ENCODE results near the gene SPRYD3. TPM values are rescaled to one million over a fixed set of nuclear protein-coding genes. Genes with fewer than 3 reads are reported as not detected.
A peak's percentile ranks its signal among the peaks of the same experiment; 100 is the strongest.
"Not testable (repeated sequence)": the region's sequence is repeated elsewhere in the genome, so short reads cannot be mapped to it uniquely, and the experiment has no call there.

Gene SPRYD3
- total RNA-seq, 2 donors from 2014 or later = 25.4 to 28.8 TPM

DNA sequence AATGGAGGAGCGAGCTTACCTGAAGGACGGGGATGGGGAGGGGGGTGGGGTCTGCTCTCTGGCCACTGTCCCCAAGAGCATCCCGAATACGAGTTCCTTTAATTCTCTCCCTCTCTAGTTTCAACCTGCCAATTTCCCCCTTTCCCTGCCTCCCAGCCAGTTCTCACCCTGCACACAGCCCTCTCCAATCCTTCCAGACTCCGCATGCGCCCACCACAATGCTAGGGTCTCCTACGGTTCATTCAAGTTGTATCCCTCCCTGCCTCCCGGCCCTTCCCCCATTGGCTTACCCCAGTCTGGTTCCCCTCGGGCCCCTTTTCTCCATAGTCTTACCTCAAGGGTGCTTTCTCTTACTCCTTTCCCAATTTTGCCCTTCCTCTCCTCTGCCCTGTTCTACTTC is 17.6 kb upstream of the SPRYD3 start:
- Mint-ChIP-seq H3K4me1 (peaks cover 25% of the 10 kb centered on the region), H3K27me3 (peaks cover 4% of the 10 kb centered on the region), H3K9me3 (no peaks in the 10 kb centered on the region), H3K27ac (peak overlapping the region; percentile 37), H3K36me3 (ENCODE audit: low read depth) (no peaks in the 10 kb centered on the region), H3K4me3 (peak overlapping the region; percentile 83)
- no peak for ATAC-seq (replicated peaks)

DNA sequence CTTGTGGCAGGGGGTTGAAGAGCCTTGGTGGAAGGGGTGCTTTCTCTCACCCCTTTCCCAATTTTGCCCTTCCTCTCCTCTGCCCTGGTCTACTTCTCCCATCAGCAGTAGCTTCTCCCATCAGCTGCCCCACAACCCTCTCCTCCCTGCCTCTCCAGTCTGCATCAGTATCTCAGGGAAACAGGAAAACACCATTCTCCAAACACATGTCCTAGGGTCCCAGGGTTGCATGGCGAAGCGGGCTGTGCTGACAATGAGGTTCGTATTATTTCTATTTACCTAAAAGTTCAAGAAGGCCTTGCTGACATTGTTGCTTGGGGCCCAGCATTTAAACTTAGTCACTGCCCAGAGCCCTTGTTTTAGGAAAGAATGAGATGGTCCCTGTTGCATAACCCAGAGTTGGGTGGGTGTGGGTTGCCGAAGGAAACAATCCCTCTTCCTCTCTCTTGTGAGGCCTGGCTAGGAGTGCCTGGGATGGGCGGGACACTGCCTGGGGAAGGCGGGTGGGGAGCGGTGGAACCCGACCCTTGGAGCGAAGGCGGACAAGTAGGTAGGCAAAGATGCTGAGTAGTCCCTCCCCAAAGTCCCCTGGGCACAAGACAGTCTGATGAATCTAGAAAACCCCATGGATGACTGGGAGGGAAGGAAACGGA is 17.0 kb upstream of the SPRYD3 start:
- H3K27ac Mint-ChIP-seq = no peak overlapping the region

DNA sequence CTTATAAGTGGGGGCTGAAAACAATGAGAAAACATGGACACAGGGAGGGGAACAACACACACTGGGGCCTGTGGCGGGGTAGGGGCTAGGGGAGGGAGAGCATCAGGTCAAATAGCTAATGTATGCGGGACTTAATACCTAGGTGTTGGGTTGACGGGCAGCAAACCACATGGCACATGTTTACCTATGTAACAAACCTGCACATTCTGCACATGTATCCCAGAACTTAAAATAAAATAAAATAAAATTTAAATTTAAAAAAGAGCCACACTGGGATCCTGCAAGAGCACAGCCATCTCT is 16.4 kb upstream of the SPRYD3 start:
- not testable (repeated sequence) for H3K27ac Mint-ChIP-seq; ATAC-seq (replicated peaks); H3K36me3 Mint-ChIP-seq (ENCODE audit: low read depth); H3K4me3 Mint-ChIP-seq; H3K9me3 Mint-ChIP-seq; H3K27me3 Mint-ChIP-seq
- H3K4me1 Mint-ChIP-seq = peaks cover 25% of the 10 kb centered on the region

More for the DNA sequence above, 17.0 kb upstream of the SPRYD3 start:
- Mint-ChIP-seq H3K4me1 (peaks cover 25% of the 10 kb centered on the region), H3K9me3 (no peaks in the 10 kb centered on the region), H3K36me3 (ENCODE audit: low read depth) (no peaks in the 10 kb centered on the region), H3K27me3 (peaks cover 4% of the 10 kb centered on the region), H3K4me3 (peak overlapping the region; percentile 83)
- no peak for ATAC-seq (replicated peaks)

DNA sequence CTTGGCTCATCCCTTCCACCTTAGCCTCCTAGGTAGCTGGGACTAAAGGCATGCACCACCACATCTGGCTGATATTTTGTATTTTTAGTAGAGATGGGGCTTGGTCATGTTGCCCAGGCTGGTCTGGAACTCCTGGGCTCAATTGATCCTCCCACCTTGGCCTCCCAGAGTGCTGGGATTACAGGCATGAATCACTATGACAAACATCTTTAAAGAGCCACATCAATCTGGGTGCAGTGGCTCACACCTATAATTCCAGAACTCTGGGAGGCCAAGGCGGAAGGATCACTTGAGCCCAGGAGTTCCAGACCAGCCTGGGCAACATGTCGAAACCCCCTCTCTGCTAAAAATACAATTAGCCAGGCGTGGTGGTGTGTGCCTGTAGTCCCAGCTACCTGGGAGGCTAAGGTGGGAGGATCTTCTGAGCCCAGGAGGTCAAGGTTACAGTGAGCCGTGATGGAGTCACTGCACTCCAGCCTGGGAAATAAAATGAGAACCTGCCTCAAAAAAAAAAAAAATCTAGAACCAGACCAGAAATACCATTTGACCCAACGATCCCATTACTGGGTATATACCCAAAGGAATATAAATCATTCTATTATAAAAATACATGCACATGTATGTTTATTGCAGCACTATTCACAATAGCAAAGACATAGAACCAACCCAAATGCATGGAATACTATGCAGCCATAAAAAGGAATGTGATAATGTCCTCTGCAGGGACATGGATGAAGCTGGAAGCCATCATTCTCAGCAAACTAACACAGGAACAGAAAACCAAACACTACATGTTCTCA is 15.8 kb upstream of the SPRYD3 start:
- not testable (repeated sequence) for H3K36me3 Mint-ChIP-seq (ENCODE audit: low read depth); H3K4me3 Mint-ChIP-seq; ATAC-seq (replicated peaks); H3K27me3 Mint-ChIP-seq; H3K27ac Mint-ChIP-seq; H3K9me3 Mint-ChIP-seq
- peaks cover 25% of the 10 kb centered on the region for H3K4me1 Mint-ChIP-seq

DNA sequence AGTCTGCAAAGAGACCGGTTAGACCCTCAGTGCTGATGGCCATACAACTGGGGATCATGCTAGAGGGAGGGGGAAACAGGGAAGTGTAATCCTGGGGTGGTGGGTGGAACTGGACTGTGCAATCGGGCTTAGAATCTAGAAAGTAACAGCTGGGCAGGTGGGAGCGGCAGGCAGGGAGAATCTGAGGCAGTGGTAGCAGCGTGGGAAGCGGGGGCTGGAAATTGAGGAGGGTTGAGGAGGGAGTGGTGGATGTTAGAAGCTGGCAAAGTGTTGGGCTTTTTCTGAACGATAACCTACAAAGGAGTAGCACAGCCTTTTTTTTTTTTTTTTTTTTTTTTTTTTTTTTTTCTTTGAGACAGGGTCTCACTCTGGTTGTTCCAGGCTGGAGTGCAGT is 15.2 kb upstream of the SPRYD3 start:
- H3K36me3 Mint-ChIP-seq (ENCODE audit: low read depth) = no peaks in the 10 kb centered on the region
- no peak overlapping the region for H3K27ac Mint-ChIP-seq
- H3K9me3 Mint-ChIP-seq = no peaks in the 10 kb centered on the region
- H3K4me3 Mint-ChIP-seq = no peak overlapping the region
- peaks cover 4% of the 10 kb centered on the region for H3K27me3 Mint-ChIP-seq
- no peak for ATAC-seq (replicated peaks)
- peaks cover 24% of the 10 kb centered on the region for H3K4me1 Mint-ChIP-seq

DNA sequence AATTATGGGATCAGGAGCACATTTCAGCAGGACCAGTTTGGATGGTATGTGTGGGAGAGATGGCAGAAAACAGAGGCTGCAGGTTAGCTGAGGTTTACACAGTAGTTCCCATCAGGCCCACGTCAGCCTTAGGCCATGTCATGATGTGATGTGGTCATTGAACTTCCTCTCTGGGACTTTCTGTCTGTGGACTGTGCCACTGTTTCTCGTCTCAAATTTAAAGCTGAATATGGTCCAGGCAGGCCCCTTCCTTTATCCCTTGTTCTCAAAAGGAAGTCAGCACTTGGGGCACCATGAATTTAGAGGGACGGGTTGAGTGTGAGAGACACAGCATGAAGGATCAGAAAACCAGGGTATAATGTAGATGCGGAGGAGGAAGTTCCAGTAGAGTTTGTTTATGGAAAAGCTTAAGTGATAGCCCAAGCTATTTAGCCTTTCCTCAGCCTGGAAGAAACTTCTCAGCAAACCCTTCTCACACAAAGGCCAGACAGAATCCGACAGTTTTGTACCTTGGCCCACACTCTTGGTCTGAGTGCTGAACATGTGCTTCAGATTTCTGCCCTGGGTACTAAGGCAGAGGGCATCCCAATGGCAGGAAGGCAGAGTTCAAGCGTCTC is 14.7 kb upstream of the SPRYD3 start:
- H3K27ac Mint-ChIP-seq = no peak overlapping the region
- H3K4me1 Mint-ChIP-seq = peaks cover 19% of the 10 kb centered on the region
- H3K27me3 Mint-ChIP-seq = peaks cover 4% of the 10 kb centered on the region
- no peaks in the 10 kb centered on the region for H3K36me3 Mint-ChIP-seq (ENCODE audit: low read depth)
- ATAC-seq (replicated peaks) = no peak
- no peak overlapping the region for H3K4me3 Mint-ChIP-seq
- no peaks in the 10 kb centered on the region for H3K9me3 Mint-ChIP-seq

DNA sequence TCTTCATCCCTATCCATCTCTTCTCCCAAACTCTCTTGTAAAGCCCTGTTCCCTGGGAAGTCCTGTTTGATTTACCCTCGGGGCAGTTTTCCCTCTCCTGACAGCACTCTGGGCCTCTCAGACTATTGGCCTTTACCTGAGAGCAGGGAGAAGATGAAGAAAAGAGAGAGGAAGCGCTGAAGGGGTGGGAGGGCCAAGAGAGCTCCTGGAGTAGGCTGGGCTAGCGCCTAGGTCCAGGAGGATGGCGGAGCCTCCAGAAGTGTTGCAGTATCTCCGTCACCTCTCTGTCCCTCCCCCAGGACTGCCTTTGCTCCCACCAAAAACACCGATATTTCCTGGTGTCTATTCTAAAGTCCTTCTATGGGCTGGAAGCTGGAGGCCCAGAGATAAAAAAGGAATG is 12.6 kb upstream of the SPRYD3 start:
- Mint-ChIP-seq H3K27me3 (no peaks in the 10 kb centered on the region), H3K36me3 (ENCODE audit: low read depth) (no peaks in the 10 kb centered on the region), H3K4me1 (peaks cover 4% of the 10 kb centered on the region), H3K9me3 (no peaks in the 10 kb centered on the region), H3K27ac (no peak overlapping the region), H3K4me3 (no peak overlapping the region)
- ATAC-seq (replicated peaks) = no peak

DNA sequence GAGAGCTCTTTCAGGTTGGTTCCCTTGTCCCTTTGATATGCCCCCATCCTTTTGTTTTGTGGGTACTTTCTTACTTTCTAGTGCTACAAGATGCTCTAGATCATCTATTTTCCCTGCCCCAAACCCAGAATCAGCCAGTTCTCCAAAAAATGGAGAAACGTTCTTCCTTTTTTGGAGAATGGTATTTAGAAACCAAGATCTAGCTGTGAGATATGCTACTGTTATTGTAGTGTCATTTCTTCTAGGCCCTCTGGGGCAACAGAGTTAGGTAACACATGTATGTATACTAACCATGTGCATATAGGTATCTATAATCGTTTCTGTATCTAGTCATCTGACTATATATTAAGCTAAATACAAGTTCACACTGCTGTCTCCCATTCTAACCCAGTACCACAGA is 11.4 kb upstream of the SPRYD3 start:
- no peaks in the 10 kb centered on the region for H3K36me3 Mint-ChIP-seq (ENCODE audit: low read depth)
- no peak for ATAC-seq (replicated peaks)
- peaks cover 3% of the 10 kb centered on the region for H3K4me1 Mint-ChIP-seq
- H3K9me3 Mint-ChIP-seq = no peaks in the 10 kb centered on the region
- no peak overlapping the region for H3K27ac Mint-ChIP-seq
- H3K27me3 Mint-ChIP-seq = peaks cover 2% of the 10 kb centered on the region
- no peak overlapping the region for H3K4me3 Mint-ChIP-seq

DNA sequence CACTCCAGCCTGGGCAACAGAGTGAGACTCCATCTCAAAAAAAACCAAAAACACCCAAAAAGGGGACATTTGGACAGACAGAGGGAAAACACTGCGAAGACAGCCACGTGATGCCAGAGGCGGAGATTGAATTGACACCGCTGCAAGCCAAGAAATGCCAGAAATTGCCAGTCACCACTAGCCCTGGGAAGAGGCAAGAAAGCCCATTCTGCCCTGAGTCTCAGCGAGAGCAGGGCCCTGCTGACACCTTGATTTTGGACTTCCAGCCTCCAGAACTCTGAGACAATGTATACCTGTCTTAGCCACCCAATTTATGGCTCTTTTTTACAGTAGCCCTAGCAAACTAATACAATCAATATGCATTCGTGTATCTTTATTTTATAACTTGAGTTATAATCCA is 10.9 kb upstream of the SPRYD3 start:
- Mint-ChIP-seq H3K4me3 (no peak overlapping the region), H3K36me3 (ENCODE audit: low read depth) (no peaks in the 10 kb centered on the region), H3K4me1 (peaks cover 3% of the 10 kb centered on the region), H3K27me3 (peaks cover 3% of the 10 kb centered on the region), H3K27ac (no peak overlapping the region), H3K9me3 (no peaks in the 10 kb centered on the region)
- no peak for ATAC-seq (replicated peaks)

DNA sequence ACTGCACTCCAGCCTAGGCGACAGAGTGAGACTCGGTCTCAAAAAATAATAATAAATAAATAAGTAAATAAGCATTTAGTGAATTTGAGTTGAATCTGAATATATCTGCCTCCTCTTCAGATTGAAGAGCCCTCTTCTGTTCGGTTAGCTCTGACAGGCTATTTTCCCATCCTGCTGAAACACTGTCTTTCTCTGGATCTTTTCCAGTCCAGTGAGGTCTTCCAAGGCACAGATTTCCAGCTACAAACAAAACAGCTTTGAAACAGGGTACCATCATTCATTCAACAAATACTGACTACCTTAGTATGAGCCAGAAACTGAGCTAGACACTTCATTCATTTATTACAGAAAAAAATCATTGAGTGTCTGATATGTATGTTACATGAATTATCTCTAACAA is 7.2 kb upstream of the SPRYD3 start:
- Mint-ChIP-seq H3K4me3 (no peak overlapping the region), H3K27ac (no peak overlapping the region), H3K36me3 (ENCODE audit: low read depth) (no peaks in the 10 kb centered on the region), H3K4me1 (no peaks in the 10 kb centered on the region), H3K27me3 (peaks cover 3% of the 10 kb centered on the region), H3K9me3 (no peaks in the 10 kb centered on the region)
- no peak for ATAC-seq (replicated peaks)

DNA sequence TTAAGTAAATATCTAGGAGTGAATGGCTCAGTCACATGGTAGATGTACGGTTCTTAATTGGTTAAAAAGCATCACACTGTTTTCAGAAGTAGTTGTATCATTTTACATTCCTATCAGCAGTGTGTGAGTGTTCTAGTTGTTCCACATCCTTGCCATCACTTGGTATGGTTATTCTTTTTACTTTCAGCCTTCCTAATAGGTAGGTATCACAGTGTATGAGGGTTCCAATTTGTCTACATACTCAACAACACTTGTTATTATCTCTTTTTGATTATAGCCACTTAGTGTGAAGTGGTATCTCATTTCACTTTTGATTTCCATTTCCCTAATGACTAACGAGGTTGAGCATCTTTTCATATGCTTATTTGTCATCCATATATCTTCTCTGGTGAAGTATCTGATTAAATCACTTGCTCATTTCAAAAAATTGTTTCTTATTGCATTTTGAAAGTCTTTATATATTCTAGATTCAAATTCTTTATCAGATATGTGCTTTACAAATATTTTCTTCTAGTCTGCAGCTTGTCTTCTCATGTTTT is 3.5 kb upstream of the SPRYD3 start:
- H3K9me3 Mint-ChIP-seq = no peaks in the 10 kb centered on the region

DNA sequence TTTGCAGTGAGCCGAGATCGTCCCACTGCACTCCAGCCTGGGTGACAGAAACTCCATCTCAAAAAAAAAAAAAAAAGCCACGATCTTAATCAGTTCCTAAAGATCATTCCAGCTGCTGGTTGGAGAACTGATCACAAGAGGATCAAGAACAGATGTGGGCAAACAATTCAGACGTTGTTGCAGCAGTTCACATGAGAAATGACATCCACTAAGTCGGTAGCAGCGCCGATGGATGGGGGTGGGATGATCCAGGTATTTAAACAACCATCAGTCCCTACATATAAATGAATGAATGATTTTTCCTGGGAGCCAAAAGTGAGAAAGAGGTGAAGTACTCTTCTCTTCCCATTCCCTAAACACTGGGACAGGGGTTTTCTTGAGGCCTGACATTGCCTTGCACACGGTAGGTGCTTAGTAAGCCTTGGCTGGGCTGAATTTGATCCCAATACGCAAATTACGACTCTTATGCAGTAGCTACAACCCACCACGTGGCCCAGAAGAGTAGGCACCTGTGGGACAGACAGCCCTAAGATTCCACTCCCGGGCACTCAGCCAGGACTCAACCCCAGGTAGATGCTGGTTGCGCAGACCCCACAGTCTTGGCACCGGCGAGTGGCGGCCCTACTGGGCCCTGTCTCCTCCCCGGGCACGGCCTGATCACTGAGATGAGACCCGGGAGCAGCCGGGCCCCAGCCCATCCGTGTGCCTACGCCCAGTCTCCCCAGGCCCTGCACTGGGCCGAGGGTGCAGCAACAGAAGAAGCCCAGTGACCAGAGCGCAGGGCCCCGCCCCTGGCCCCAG is 565 bp downstream of the SPRYD3 start:
- Mint-ChIP-seq H3K4me3 (peak overlapping the region; percentile 84), H3K36me3 (ENCODE audit: low read depth) (peaks cover 42% of the 10 kb centered on the region), H3K27ac (peak overlapping the region; percentile 97), H3K9me3 (no peaks in the 10 kb centered on the region), H3K4me1 (peaks cover 33% of the 10 kb centered on the region), H3K27me3 (no peaks in the 10 kb centered on the region)
- ATAC-seq (replicated peaks) = peak; percentile 16

More for the DNA sequence above, 3.5 kb upstream of the SPRYD3 start:
- ATAC-seq (replicated peaks) = peak; percentile 3
- Mint-ChIP-seq H3K27ac (no peak overlapping the region), H3K36me3 (ENCODE audit: low read depth) (peaks cover 1% of the 10 kb centered on the region), H3K4me3 (peak overlapping the region; percentile 14), H3K27me3 (peaks cover 3% of the 10 kb centered on the region), H3K4me1 (peaks cover 14% of the 10 kb centered on the region)

DNA sequence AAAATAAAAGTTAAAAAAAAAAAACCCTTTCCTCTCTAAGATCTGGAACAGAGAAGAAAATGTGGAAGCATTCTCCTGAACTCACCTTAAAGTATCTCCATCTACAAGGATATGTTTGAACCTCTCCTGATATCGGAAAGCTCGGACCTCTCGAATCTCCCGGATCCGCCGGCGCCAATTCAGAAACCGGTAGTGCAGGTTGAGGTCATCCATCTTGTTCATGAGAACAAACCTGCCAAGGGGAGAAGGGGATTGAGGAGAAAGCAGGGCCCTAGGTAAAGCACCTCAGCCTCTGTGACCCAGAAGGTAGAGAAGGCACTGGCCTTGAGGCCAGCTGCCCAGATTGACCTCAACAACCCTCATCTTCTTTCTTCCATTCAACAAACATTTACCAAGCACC is 2.2 kb downstream of the SPRYD3 start:
- Mint-ChIP-seq H3K4me3 (peak overlapping the region; percentile 84), H3K27ac (peak overlapping the region; percentile 34), H3K27me3 (no peaks in the 10 kb centered on the region), H3K4me1 (peaks cover 37% of the 10 kb centered on the region), H3K9me3 (no peaks in the 10 kb centered on the region), H3K36me3 (ENCODE audit: low read depth) (peaks cover 58% of the 10 kb centered on the region)
- ATAC-seq (replicated peaks) = no peak

DNA sequence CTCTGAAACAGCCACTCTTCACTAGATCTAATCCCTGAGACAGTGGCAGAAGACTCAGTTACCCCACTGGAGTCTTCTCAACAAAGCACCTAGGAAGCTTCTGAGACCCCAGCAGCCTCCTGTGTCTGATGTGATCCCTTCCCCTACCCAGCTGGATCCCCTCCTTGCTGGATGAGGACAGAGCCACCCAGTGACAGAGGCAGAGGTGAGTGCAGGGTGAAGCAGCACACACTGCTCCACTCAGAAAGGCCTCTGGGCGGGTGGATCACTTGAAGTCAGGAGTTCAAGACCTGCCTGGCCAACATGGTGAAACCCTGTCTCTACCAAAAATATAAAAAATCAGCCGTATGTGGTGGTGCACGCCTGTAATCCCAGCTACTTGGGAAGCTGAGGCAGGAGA is 2.7 kb downstream of the SPRYD3 start:
- H3K9me3 Mint-ChIP-seq = no peaks in the 10 kb centered on the region
- H3K27me3 Mint-ChIP-seq = no peaks in the 10 kb centered on the region
- H3K36me3 Mint-ChIP-seq (ENCODE audit: low read depth) = peaks cover 63% of the 10 kb centered on the region
- peak overlapping the region; percentile 84 for H3K4me3 Mint-ChIP-seq
- H3K4me1 Mint-ChIP-seq = peaks cover 37% of the 10 kb centered on the region
- H3K27ac Mint-ChIP-seq = peak overlapping the region; percentile 34
- ATAC-seq (replicated peaks) = no peak
